ENCODE measurements around the gene GOLGB1.
"Not testable (repeated sequence)": the region's sequence is repeated elsewhere in the genome, so short reads cannot be mapped to it uniquely, and the experiment has no call there.

Gene GOLGB1

DNA sequence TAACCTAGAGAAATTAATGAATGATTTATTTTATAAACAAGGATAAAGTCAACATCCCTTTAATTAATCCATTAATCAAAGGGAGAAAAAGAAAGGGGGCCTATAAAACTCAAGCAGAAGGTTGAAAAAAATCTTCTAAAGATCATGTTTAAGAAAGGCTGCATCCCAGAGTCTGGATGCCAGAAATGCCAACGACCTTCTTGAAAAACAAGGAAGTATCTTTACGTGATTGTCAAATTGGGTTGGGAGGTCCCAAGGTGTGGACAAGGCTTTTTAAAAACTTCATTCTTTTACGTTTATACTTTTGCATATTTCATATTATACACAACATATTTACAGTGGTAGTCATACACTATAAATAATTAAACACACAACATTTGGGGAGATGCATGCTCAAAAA is 1.6 kb downstream of the GOLGB1 start:
- DNase-seq = no peak

DNA sequence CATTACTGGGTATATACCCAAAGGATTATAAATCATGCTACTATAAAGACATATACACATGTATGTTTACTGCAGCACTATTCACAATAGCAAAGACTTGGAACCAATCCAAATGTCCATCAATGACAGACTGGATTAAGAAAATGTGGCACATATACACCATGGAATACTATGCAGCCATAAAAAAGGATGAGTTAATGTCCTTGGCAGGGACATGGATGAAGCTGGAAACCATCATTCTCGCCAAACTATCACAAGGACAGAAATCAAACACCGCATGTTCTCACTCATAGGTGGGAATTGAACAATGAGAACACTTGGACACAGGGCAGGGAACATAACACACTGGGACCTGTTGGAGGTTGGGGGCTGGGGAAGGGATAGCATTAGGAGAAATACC is 6.4 kb downstream of the GOLGB1 start:
- DNase-seq = not testable (repeated sequence)

DNA sequence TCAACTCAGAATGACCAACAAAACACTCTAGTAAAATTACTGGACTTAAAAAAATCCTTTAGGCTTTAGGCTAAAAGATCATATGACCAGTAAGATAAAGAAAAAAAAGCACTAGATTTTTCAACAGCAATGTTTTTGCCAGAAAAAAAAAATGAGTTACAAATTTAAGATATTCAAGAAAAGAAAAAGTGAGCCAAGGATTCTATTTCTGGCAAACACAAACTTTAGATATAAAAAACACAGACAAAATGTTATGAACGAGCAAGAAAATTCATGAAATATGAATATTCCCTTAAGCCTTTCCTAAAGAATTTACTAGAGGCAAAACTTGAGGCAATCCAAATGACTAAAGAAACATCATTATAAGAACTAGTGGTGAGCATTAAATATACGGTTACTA is 8.6 kb downstream of the GOLGB1 start:
- no peak for DNase-seq

DNA sequence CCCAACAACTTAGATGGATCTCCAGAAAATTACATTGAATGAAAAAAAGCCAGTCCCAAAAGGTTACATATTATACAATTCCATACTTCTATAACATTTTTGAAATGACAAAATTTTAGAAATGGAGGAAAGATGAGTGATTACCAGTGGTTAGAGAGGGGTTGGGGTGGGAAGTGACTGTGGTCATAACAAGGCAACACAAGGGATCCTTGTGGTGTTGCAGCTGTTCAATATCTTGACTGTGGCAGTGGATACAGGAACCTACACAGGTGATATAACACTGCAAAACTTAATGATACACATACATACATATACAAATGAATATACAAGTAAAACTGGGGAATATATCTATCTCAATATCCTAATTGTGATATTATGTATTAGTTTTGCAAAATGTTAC is 9.6 kb downstream of the GOLGB1 start:
- DNase-seq = no peak

DNA sequence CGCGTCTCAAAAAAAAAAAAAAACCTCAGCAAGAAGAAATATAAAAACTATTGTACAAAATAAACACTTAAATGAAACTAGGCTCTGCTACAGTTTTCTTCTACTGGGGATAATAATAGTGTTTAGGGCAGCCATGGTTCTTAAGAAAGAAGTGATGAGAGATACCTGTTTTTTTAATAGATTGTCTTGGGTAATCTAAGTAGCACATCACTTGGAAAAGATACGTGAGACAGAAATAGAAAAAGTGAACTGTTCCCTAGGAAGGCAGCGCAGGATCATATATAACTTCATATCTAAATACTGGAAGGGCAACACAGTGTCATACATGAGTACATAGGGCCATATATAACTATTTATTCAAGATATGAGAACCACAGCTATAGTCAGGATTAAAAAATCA is 11.9 kb downstream of the GOLGB1 start:
- DNase-seq = no peak

DNA sequence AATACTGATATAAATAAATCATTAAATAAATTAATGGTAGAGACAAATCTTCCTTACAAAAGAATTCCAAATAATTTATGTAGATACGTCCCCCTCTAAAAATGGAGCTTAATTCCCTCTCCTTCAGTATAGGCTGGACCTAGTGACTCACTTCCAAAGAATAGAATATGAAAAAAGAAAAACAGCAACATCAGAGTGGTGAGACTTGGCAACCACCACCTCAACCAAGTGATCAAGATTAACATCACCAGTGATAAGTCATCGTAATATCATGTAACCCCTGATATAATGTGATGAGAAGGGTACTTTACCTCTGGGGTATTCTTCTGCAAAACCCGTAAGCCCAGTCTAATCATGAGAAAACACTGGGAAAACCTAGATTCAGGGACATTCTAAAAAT is 13.4 kb downstream of the GOLGB1 start:
- DNase-seq = no peak

DNA sequence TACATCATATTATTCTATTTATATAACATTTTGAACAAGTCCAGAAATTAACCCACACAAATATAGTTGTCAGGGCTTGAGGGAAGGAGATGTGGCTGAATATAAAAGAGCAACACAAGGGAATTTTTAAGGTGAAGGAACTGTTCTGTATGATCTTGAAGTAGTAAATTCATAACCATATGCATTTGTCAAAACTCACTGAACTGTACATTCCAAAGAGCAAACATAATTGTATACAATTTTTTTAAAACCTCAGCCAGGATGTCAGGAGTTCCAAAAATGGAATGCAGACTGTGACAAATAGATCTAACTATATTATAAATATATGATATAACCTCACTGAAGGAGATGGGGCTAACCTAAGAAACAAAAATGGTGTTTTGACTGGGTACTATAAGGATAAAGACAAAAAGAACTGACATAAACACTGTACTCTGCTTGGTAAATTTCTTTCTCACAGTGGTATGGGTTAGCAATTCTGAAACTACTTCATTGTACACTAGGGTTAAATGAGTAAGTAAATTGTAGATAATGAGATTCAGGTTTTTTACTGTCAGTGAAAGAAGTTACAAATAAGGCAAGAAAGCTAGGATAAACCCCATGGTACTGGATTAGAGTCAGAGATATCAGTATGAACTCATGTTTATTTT is 14.4 kb downstream of the GOLGB1 start:
- peak; percentile 33 for DNase-seq

DNA sequence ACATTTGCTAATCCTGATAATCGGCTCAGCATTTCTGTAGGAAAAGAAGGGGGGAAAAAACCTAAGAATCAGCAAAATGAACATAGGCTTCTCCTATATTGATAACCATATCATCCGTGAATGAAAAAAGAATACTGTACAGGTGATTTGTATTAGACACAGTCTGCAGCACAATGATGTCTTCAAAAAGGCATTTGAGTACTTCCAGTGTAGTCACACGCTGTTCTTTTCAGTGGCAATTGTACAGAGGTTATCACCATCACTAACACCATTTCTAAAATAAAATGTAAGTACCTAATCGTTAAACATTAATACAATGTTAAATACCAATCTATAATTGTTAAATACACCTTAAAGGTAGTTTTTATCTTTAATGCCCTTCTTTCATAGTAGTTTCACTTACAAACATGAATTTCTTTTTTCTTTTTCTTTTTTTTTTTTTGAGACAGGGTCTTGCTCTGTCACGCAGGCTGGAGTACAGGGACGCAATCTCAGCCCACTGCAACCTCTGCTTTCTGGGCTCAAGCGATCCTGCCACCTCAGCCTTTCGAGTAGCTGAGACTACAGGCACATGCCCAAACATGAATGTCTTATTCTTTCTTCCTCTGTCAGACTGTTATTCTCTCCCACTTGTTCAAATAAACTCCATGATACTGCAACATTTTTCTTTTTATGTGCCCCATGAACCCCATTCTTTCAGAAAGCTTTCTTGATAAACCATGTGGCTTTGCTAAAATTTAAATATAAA is 18.4 kb downstream of the GOLGB1 start:
- no peak for DNase-seq

DNA sequence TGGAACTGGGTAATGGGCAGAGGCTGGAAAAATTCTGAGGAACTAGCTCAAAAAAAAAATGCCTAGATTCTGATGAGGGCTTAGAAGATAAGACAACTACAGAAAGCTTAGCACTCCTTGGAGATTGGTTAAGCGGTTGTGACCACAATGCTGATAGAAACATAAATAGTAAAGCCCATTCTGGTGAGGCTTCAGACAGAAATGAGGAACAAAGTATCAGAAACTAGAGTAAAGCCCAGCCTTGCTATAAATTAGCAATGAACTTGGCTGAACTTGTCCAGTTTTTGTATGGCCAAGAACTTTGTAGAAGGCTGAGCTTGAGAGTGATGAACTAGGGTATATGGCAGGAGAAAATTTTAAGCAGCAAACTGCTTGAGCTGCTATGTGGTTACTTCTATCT is 25.4 kb downstream of the GOLGB1 start:
- DNase-seq = no peak

DNA sequence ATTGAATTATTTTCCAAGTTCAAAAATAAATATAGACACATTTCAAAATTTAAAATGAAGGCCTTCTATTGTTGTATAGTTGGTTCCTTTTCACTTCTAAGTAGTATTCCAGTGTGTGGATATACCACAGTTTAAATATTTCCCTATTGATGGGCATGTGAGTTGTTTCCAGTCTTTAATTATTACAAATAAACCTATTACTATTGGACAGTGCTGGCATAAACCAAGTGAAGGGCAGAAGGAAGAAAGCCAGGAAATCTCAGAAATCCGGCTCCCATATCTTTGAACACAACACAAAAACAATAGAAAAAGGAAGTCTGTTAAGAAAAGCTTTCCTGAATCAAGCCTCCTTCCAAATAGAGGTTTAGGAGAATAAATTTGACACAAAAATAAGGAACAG is 26.1 kb downstream of the GOLGB1 start:
- no peak for DNase-seq

DNA sequence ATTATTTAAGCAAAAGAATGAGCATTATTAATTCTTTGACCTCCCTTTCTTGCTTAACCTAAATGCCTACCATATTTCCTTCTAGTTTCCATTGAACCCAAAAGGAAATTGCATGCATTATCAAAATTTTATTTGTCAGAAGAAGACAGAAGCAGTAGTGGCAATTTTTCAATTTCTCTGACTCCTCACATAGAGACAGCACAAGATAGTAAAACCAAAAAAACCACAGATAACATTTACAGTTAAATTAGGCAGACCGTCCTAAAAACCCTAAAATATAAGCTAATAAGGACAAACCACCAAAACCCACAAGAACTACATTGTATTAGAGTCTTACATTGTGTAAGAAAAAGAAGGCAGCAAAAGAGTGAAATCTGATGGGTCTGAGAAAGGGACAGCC is 27.1 kb downstream of the GOLGB1 start:
- no peak for DNase-seq

DNA sequence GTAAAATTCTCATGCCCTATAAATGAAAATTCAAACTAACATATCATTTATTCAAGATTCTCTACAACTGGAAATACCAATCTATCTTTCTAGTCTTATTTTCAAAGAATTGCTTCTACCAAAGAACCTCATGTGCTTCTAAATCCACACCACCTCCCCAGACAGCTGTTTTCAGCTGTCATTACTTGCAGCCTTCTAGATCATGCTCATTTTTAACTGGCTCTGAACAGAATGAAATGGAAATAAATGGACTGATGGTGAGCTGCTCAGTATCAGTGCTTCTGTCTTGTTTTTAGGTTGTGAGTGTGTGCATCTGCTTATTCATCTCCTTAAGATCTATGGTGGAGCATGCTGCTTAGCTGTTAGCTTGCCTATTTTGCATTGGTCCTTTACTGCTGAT is 29.4 kb downstream of the GOLGB1 start:
- DNase-seq = no peak

DNA sequence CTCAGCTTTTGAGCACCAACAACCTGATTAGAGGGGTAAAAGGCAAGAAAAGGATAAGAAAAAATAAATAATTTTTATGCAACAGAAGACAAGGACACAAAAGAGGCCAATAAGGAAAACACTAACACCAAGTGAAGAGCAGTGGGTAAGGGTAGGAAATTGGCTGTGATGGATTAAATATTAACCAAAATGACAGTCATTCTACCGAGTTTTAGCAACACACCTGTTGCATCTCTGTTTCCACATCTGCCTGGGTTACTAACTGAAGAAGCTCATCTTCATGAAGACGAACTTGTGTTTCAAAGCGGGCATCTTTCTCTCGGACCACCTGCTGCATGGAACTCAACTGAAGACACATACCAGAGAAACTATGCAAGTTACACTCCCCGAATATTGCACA is 30.1 kb downstream of the GOLGB1 start:
- DNase-seq = no peak

DNA sequence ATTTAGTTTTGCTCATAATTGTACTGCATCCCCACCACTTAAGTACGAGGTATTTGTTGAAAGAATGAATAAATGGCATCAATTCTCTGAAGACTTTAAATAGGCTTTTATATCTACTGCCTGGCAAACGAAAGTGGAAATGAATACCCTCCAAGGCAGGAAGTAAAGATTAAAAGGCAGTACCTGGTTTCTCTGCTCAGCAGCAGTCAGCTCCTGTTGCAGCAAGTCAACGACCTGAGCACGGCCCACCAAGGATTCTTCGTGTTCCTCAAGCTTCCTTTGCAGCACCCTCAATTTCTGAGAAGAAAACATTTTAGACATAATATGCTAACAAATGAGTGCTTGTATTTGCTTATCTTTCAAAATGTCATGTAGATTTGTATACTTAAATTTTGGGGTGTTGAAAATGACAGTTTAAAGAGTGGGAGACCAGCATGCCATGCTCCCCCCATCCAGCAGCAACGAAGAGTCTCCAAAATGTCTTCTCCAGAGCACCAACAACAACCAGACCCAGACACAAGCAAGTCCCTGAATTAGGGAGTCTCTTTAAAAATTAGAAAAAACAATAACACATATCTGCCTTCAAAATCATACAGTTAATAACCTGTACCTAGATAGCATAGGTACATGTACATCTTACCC is 31.2 kb downstream of the GOLGB1 start:
- DNase-seq = no peak

DNA sequence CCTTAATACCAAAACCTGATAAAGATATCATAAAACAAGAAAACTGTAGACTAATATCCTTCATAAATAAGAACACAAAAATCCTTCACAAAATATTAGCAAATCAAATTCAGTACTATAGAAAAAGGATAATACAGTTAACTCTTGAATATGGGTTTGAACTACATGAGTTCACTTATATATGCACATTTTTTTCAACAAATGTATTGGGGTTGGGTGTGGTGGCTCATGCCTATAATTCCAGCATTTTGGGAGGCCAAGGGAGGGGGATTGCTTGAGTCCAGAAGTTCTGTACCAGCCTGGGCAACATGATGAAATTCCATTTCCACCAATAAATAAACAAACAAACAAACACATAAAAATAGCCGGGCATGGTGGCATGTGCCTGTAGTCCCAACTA is 39.2 kb downstream of the GOLGB1 start:
- no peak for DNase-seq

DNA sequence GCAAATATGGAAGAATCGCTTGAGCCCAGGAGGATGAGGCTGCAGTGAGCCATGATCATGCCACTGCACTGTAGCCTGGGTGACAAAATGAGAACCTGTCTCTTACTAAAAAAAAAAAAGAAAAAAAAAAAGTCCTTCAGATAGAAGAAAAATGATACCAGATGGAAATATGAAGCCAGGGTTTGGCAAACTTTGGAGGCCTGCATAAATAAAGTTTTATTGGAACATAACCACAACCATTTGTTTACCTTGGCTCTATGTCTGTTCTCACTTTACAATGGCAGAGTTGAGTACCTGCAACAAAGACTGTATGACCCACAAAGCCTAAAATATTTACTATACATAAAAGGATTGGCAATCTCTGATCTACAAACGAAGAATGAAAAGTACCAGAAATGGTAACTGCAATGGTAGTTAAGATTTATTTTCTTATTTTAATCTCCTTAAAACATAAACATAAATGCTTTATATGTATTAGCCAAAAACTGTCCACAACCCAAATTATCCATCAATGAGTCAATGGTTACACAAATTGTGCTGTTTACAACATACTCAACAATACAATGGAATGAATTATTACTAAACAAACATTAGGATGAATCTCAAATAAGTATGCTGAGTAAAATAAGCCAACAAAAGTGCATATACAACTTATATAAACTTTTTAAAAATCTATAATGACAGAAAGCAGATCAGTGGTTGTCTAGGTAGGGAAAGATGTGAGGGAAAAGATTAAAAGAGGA is 41.8 kb downstream of the GOLGB1 start:
- DNase-seq = no peak

DNA sequence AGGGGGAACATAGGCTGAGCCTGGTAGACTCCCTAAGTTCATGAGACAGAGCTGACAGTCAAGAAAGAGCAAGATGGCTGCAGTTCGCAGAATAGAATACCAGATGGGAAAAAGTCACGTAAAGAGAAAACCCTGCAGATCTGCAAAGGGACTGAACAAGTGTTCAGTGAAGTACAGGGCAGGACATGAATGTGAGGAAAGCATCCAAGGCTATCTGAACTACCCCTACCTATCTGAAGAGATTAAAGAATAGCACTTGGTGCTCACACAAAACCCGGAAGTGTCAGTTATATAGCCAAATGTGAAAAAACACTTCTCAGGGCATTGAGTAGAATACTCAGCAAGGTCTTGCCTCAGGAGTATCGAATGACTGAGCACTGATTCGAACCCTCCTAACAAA is 44.0 kb downstream of the GOLGB1 start:
- no peak for DNase-seq

DNA sequence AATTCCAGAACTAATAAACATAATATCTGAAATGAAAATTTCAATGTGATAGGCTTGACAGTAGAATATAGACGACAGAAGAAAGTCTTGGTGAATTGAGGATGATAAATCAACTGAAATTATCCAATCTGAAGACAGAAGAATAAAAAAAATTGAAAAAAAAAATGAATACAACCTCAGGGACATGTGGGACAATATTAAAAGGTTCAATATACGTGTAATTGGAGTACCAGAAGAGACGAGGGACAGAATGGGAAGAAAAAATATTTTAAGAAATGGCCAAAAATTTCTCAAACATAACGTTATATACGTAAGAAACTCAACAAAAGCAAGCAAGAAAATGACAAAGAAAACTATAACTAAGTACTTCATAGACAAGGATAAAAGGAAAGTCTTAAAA is 45.6 kb downstream of the GOLGB1 start:
- DNase-seq = no peak

DNA sequence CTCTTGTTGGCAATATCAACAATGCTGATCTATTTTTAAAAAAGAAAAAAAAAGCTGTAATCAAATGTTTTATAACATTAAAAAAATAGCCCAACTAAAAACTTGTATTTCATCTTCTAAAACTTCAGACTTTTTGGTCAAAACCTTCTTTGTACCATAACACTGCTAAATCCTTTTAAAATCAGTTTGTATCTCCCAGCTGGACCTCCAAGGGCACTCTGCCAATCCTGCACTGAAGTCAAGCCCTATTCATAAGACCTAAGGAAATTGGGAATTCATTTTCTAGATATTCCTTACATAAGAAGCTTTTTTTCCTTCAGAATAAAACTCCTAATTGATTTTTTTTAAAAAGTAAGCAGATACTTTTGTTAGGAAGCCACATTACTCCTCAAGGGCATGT is 50.6 kb downstream of the GOLGB1 start:
- DNase-seq = no peak

DNA sequence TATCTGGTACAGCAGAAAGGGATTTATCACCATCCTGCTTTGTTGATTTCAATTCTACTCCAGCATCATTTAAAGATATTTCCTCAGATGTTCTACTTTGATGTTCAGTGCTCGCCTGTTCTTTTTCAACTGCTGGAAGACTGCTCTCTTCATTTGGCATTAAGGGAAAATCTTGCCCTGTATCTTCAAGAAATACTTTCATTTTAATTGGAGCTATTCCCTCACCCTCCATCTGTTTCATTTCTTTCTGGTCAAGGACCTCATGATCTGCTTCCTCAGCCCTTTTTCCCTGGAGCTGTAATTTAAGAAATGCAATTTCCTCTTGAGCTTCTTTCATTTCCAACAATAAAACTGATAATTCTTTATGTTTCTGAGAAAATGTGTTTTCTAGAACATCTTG is 51.1 kb downstream of the GOLGB1 start:
- no peak for DNase-seq

DNA sequence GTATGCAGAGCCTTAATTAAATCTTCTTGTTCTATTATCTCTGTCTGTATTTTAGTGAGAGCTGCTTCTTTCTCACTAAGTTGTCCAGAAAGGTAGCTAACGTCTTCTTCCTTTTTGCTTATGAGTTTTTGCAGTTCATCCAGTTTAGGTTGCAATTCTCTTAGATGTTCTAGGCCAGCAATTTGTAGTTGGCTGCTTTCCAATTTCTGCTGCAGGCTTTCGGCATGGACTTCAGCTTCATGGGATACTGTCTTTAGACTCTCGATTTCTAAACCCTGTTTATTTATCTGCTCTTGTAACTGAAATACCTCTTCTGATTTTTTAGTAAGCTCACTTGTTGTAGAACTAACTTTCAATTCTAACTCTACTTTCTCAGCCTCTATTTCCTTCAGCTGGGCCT is 53.4 kb downstream of the GOLGB1 start:
- DNase-seq = no peak

DNA sequence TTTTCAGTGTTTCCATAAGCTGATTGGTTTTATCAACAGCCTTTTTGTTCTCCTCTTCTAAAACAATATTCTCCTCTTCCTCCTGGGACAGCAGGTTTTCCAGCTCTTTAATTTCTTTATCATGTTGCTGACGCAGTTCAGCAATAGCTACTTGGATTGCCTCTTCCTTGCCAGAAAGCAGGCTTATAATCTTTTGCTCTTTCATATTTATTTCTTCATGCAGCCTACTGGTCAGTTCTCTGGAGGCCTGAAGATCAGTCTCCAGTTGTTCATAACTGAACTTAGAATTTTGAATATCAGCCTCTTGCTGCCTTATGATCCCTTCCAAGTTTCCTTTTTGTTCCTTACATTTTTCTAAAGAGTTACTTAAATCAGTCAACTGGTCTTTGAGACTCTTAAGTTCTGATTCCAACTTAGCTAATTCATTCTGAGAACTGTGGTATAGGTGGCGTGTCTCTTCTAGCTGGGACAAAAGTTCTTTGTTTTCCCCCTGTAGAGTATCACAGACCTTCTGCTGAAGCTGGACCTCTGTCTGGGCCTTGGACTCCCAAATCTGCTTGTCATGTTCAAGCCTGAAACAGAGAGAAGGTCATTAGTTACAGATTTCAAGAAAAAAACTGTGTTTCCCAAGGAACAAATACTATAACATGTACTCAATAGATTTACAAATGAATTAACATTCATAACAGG is 57.4 kb downstream of the GOLGB1 start:
- no peak for DNase-seq
